ENCODE results near the gene INO80C.

Gene INO80C

GRCh38 chr18:35497370-35498197, at the start of gene INO80C:
INO80C (minus strand) TSS chr18:35497960; CDS start chr18:35497874, 86 bp downstream.
- DNase-seq: peak; percentile 95

DNA sequence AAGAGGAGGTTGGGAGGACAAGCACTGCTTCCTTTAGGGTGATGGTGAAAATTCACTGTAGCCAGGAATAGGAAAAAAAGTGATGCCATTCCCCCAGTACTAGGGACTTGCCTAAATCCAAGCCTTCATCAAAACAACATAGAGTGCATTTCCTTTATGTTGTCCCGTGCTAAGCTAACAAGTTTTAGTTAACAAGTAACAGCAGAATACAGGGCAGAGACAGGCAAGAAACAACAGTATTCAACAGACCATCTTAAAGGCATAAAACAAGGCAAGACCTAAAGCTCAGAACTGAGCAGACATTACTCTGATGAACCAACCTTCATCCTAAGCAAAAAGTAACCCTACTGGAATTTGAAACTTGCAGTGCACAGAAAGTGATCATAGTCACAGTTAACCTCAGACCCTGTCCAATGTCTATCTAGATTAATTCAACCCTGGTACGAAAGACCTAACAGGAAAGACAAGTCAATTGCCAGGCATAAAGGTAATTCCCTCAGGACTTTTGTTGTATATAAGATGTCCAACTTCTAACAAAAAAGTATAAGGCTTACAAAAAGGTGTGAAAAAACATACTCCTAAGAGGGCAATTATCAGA, 49.3 kb upstream of the INO80C start:
- no peak for DNase-seq

GRCh38 chr18:35542356-35542755, 44.6 kb upstream of the INO80C start:
- DNase-seq: no peak

DNA sequence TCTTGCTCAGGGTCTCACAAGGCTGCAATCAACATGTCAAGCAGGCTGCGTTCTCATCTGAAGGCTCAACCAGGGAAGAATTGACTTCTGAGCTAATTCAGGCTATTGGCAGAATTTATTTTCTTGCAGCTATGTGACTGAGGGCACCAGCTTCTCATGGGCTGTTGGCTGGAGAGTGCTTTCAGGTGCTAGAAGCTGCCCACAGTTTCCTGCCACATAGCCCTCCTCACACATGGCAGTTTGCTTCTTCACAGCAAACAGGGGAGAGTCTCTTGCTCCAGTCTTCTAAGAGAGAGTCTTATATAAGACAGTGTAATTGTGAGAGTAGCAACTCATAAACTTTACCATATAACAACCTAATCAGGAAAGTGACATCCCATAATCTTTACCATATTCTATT, 37.5 kb upstream of the INO80C start:
- DNase-seq: no peak

- DNase-seq: no peak
Measured at GRCh38 chr18:35533916-35534405, 36.2 kb upstream of the INO80C start.

DNA sequence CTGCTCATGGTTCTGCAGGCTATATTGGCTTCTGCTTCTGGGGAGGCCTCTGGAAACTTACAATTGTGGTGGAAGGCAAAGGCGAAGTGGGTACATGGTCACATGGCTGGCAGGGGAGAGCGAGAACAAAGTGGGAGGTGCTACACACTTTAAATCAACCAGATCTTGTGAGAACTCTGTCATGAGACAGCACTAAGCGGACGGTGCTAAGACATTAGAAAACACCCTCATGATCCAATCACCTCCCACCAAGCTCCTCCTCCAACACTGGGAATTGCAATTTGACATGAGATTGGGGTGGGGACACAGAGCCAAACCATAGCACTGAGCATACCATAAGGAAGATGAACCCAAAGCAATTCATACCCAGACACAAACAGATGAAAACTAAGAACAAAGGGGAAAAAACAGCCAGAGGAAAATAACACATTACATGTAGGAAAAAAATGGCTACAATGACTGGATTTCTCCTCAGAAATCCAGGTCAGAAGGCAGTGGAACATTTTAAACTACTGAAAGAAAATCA, 31.1 kb upstream of the INO80C start:
- no peak for DNase-seq

DNA sequence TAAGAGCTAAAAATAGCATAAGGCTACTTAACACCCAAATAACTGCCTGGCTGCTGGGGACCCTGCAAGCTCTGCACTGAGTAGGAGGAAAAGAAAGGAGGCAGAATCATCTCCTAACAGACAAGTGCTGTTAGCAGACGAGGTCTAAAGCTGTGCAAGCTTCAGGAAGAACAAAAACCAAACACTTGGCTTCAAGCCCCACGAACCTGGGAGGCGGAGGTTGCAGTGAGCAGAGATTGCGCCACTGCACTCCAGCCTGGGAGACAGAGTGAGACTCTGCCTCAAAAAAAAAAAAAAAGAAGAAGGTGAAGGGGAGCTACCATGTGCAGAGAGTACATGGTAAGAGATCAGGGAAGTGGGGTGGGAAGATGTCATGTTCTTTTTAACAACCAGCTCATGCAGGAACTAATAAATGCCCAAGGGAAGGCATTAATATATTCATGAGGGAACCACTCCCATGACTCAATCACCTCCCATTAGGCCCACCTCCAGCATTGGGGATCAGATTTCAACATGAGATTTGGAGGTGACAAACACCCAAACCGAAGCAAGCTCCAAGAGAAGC, 28.8 kb upstream of the INO80C start:
- no peak for DNase-seq

GRCh38 chr18:35525795-35526494, 28.2 kb upstream of the INO80C start:
- DNase-seq: no peak

DNA sequence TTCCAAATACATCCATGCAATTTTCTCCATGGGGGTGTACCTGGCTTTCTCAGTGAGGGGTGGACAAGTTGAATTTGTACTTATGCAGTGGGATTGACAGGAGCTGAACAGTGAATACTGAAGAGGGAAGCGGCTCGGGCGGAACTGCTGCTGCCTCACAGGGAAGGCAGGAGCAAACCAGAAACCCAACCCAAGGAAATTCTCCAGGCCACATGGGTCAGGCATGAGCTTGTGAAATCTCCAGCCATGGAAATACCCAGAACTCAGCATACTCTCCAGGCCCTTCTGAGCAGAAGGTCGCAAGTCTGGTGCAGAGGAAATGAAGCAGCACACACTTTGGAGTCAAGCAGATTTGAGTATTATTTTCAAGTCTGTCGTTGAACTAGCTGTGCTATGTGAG, 26.5 kb upstream of the INO80C start:
- DNase-seq: no peak

DNA sequence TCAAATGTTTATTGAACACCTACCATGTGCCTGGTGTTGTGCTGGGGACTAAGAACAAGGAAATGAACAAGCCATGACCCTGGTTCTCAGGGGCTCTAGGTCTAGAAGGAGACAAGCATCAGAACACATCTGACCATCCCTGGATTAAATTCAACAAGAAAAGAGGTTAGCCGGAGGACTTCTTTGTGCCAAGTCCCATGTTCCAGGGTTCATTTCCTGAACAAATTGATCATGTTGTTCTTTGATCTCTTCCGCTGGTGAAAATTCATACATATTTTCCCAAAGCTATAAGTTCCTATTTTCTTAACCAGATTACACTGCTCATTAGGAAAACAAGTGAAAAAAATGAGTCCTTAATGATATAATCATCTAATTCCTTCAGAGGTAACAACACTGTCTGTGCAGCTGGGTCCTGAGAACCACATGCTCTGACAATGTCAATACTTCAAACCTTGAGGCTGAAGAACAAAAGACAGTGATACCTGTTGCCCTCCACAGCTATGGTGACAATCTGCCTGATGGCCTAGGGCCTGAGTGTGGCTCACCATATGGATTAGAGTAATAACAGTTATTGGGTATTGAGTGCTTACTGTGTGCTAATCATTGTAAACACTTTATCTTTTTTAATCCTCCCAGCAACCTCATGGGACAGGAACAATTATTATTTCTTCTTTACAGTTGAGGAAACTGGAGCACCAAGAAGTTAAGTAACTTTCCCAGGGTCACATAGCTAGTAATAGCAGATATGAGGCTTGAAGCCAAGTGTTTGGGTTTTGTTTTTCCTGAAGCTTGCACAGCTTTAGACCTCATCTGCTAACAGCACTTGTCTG, 24.6 kb upstream of the INO80C start:
- DNase-seq: no peak

GRCh38 chr18:35521133-35521532, 23.4 kb upstream of the INO80C start:
- no peak for DNase-seq

- no peak for DNase-seq
Measured at GRCh38 chr18:35519148-35519899, 21.6 kb upstream of the INO80C start.

GRCh38 chr18:35517715-35518114, 20.0 kb upstream of the INO80C start:
- DNase-seq: no peak

- DNase-seq: no peak
Measured at GRCh38 chr18:35516789-35517188, 19.0 kb upstream of the INO80C start.

- no peak for DNase-seq
Measured at GRCh38 chr18:35516351-35516750, 18.6 kb upstream of the INO80C start.

GRCh38 chr18:35515460-35516130, 17.8 kb upstream of the INO80C start:
- DNase-seq: no peak

DNA sequence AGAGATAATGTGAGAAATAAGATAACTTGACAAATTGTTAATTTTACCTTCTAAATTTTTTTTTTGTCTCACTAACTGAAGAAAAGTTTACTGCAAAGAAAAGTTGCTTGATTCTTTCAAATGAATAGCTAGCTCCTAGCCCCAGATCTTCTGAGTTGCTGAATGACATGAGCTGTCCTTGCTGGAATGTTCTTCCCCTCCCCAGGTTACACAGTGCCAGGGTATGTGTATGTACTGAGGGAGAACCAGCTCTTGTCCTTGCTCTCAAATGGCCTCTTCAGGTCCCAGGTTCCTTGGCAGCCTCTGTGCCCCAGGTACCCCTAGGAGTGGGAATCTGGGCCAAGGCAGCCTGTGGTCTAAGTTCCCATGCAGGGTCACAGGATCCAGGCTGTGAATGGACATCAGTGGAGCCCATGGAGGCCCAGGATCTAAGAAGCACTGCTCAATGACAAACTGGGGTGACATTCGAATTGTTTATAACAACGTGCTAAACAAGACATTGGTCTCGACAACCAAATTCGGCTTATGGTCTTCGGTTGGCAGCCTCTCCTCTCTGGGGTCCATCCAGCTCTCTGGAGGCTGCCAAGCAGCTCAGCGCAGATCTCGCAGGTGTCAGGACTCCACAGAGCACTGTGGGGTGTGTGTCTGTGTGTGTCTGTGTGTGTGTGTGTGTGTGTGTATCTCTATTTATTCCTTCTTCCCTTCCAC, 17.1 kb upstream of the INO80C start:
- DNase-seq: no peak

DNA sequence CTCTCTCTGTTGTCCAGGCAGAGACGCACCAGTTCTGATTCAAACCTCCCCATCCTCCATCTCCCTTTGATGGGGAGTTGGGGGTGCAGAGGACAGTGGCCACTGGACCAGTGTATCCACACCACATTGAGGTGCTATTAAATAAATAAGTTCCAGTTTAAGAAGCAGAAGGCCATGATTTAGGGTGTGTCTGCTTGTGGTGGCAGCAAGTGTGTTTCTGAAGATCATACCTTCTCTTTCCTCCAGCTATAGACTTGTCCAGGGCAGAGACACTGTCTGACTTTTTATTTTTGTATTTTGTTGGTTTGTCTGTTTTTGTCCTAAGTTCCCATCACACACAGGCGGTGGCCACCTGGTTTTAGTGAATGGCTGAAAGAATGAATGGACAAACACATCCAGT, 16.5 kb upstream of the INO80C start:
- DNase-seq: no peak

- no peak for DNase-seq
Measured at GRCh38 chr18:35513181-35513936, 15.6 kb upstream of the INO80C start.

Measured in CD4-positive, alpha-beta T cell treated with Interleukin-10 for 1 hour (primary cell).